DND-41 (cell line): Measurements from ENCODE around the gene FOXP1.

Experiments
- ATAC-seq: fragments of 200-7000 bp; cut with Tn5 transposase; 3 replicates; pipeline ENCODE4 v1.9.1; 2021; ENCODE audit warnings: low read depth; ENCODE audit not compliant: insufficient read depth
- DNase-seq: peaks from one replicate; pipeline ENCODE4 v3.0.0-alpha.2; 2020
- H2AFZ ChIP-seq: 2 replicates; pipeline ENCODE4 v1.6.0; 2012; ENCODE audit warnings: low read depth, low read length
- H3K27ac ChIP-seq: 2 replicates; pipeline ENCODE4 v1.5.1; 2012; ENCODE audit warnings: low read length, inconsistent platforms
- H3K27me3 ChIP-seq: fragments of 200-600 bp; sonication (generic); 2 replicates; pipeline ENCODE4 v1.6.0; 2012; ENCODE audit warnings: low read length, mild to moderate bottlenecking, inconsistent platforms; ENCODE audit not compliant: insufficient read depth, poor library complexity
- H3K36me3 ChIP-seq: 2 replicates; pipeline ENCODE4 v1.5.1; 2012; ENCODE audit warnings: low read length, inconsistent platforms; ENCODE audit not compliant: insufficient read depth
- H3K4me1 ChIP-seq: 2 replicates; pipeline ENCODE4 v1.5.1; 2012; ENCODE audit warnings: mild to moderate bottlenecking, low read length; ENCODE audit not compliant: insufficient read depth
- H3K4me2 ChIP-seq: 2 replicates; pipeline ENCODE4 v1.6.0; 2012; ENCODE audit warnings: mild to moderate bottlenecking, moderate library complexity, low read length, inconsistent platforms; ENCODE audit not compliant: insufficient read depth
- H3K4me3 ChIP-seq, 2 experiments: fragments of 200-600 bp in 1 of 2; shearing (Covaris generic) in 1 of 2; 2 replicates each; pipeline ENCODE4 v1.5.1; 2012 to 2016; ENCODE audit warnings: inconsistent platforms in 2 of 2, low read length in 2 of 2, mild to moderate bottlenecking in 2 of 2, low read depth in 1 of 2, moderate library complexity in 1 of 2
- H3K79me2 ChIP-seq: 2 replicates; pipeline ENCODE4 v1.6.0; 2012; ENCODE audit warnings: low read length, inconsistent platforms; ENCODE audit not compliant: insufficient read depth
- H3K9ac ChIP-seq: 2 replicates; pipeline ENCODE4 v1.6.0; 2012; ENCODE audit warnings: low read depth, mild to moderate bottlenecking, inconsistent platforms, low read length, moderate library complexity
- H3K9me3 ChIP-seq: 2 replicates; pipeline ENCODE4 v1.5.1; 2012; ENCODE audit warnings: low read length, moderate library complexity, mild to moderate bottlenecking, inconsistent platforms; ENCODE audit not compliant: insufficient read depth, severe bottlenecking
- H4K20me1 ChIP-seq: 2 replicates; pipeline ENCODE4 v1.6.0; 2012; ENCODE audit warnings: low read length; ENCODE audit not compliant: insufficient read depth
- CTCF ChIP-seq: IDR thresholded peaks from 2 replicates; pipeline ENCODE4 v1.5.1; 2012; ENCODE audit warnings: borderline replicate concordance, low read length, moderate library complexity, mild to moderate bottlenecking; ENCODE audit not compliant: poor library complexity, severe bottlenecking; ENCODE audit errors: extremely low read depth
- EZH2 ChIP-seq: IDR thresholded peaks from 3 replicates; pipeline ENCODE4 v1.6.1; 2012; ENCODE audit warnings: borderline replicate concordance, low read depth, mild to moderate bottlenecking, moderate library complexity, low read length, inconsistent platforms; ENCODE audit not compliant: severe bottlenecking

Gene FOXP1

DNA sequence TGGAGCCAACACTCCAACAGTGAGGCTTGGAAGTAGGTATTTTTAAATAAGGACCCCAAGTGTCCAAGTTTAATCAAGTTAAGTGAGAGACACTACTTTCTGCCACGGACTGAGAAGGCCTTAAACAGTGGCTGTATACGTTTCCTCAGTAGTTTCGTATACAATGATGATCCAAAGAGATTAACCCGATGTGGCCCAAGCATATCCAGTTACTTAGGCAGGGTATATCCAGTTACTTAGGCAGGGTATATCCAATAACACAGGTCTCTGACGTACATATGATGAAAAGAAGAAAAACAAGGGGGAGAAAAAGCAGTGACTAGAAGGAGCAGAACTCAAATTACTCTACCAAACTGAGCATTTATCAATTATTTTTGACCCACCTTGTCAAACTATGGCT lies 591.4 kb downstream of the FOXP1 start:
- Histone ChIP-seq H3K9ac (no peak overlapping the region), H3K4me3 (no peak overlapping the region), H3K79me2 (peaks cover 6% of the 10 kb centered on the region; the same call in 1 of the 2 replicates), H3K9me3 (no peaks in the 10 kb centered on the region), H4K20me1 (no peaks in the 10 kb centered on the region), H2AFZ (no peak overlapping the region), H3K4me2 (no peak overlapping the region), H3K27ac (peak overlapping the region; percentile 87), H3K4me1 (peaks cover 44% of the 10 kb centered on the region), H3K36me3 (peaks cover 71% of the 10 kb centered on the region), H3K27me3 (no peaks in the 10 kb centered on the region)
- no peak for TF ChIP-seq EZH2
- TF ChIP-seq CTCF, result no peak
- no peak for DNase-seq
- no peak for ATAC-seq

GRCh38 chr3:70990723-70991122 lies 592.8 kb downstream of the FOXP1 start:
- Histone ChIP-seq H3K9me3 (no peaks in the 10 kb centered on the region), H3K4me1 (peaks cover 44% of the 10 kb centered on the region), H2AFZ (no peak overlapping the region), H3K4me3 (no peak overlapping the region), H3K9ac (peak overlapping the region; percentile 31; the same call in 1 of the 2 replicates), H3K27me3 (no peaks in the 10 kb centered on the region), H3K36me3 (peaks cover 71% of the 10 kb centered on the region), H3K4me2 (peak overlapping the region; percentile 25; the same call in 1 of the 2 replicates), H4K20me1 (no peaks in the 10 kb centered on the region), H3K79me2 (0 out of 2 replicates have a peak, but pooled peaks cover 3% of the 10 kb centered on the region), H3K27ac (peak overlapping the region; percentile 87)
- no peak for TF ChIP-seq CTCF
- ATAC-seq (peak; percentile 32; the same call in 1 of the 3 replicates), DNase-seq (peak; percentile 19)

DNA sequence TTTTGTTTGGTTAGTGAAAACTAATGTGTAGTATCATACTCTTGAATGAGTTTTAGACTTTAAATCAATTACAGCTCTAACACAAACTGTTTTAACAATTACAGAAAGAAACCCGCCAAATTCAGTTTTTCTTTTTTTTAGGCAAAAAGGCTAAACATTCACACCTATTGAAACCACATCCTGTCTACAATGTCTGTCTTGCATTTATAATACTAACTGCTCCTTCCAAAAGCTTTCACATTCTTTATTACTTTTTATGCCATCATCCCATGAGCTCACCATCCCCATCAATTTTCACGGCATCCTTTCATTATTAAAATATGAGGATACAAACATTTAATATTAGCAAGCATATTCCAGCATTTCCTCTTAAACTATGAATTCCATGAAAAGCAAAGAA lies 593.3 kb downstream of the FOXP1 start:
- DNase-seq, result no peak
- no peak for TF ChIP-seq CTCF
- TF ChIP-seq EZH2, result no peak
- H4K20me1 ChIP-seq, result no peaks in the 10 kb centered on the region
- H3K36me3 ChIP-seq, result peaks cover 74% of the 10 kb centered on the region
- H3K27me3 ChIP-seq, result no peaks in the 10 kb centered on the region
- peaks cover 44% of the 10 kb centered on the region for H3K4me1 ChIP-seq
- peak; percentile 89 for ATAC-seq
- H2AFZ ChIP-seq, result no peak overlapping the region
- H3K27ac ChIP-seq, result peak overlapping the region; percentile 87
- H3K4me3 ChIP-seq, result no peak overlapping the region
- H3K9ac ChIP-seq, result peak overlapping the region; percentile 31; the same call in 1 of the 2 replicates
- H3K4me2 ChIP-seq, result peak overlapping the region; percentile 25; the same call in 1 of the 2 replicates
- no peaks in the 10 kb centered on the region for H3K9me3 ChIP-seq
- H3K79me2 ChIP-seq, result 0 out of 2 replicates have a peak, but pooled peaks cover 3% of the 10 kb centered on the region
